GM12873 (cell line): ENCODE results near the gene DIP2C.

Experiments used
- TF ChIP-seq, protein P1 (sequence below): IDR thresholded peaks from 2 replicates; pipeline ENCODE4 v1.5.1; 2012; ENCODE audit warnings: low read depth, mild to moderate bottlenecking, moderate library complexity, low read length, control low read depth; ENCODE audit not compliant: insufficient read depth; ENCODE audit errors: missing control alignments

Gene DIP2C

DNA sequence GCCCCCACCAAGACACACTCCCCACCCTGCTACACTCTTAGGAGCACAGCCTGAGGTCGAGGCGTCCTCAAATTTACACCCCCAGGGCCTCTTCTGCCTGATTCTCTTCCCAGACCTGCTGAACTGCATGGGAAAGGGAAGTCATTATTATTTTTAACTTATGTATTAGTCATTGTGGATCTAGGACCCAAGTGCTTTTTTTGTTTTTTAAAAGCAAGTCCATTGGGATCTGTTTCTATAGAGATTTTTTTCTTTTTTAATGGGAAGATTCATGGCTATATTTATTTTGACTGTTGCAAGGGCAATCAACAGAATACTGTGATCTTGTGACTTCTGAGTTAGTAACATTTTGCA, 350.5 kb downstream of the DIP2C start:
- TF ChIP-seq, protein P1, sequence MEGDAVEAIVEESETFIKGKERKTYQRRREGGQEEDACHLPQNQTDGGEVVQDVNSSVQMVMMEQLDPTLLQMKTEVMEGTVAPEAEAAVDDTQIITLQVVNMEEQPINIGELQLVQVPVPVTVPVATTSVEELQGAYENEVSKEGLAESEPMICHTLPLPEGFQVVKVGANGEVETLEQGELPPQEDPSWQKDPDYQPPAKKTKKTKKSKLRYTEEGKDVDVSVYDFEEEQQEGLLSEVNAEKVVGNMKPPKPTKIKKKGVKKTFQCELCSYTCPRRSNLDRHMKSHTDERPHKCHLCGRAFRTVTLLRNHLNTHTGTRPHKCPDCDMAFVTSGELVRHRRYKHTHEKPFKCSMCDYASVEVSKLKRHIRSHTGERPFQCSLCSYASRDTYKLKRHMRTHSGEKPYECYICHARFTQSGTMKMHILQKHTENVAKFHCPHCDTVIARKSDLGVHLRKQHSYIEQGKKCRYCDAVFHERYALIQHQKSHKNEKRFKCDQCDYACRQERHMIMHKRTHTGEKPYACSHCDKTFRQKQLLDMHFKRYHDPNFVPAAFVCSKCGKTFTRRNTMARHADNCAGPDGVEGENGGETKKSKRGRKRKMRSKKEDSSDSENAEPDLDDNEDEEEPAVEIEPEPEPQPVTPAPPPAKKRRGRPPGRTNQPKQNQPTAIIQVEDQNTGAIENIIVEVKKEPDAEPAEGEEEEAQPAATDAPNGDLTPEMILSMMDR = no peak

- TF ChIP-seq, protein P1 = no peak
These were observed 351.1 kb downstream of the DIP2C start for GRCh38 chr10:338171-339037.

DNA sequence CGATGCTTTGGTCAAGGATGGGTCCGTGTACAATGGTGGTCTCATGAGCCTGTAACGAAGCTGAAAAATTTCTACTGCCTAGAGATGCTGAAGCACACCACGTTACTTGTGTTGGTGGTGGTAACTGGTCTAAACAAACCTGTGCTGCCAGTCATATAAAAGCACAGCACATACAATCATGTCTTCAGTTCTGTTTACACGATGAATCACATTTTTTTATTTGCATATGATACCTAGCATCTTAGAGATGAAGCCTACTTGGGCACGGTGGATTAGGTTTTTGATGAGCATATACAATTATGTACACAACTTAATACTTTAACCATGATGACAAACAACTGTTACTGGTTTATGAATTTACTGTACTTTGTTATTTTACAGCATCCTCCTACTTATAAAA, 353.2 kb downstream of the DIP2C start:
- TF ChIP-seq, protein P1 = no peak

GRCh38 chr10:335151-335800, 354.2 kb downstream of the DIP2C start:
- TF ChIP-seq, protein P1 = no peak

- TF ChIP-seq, protein P1 = no peak
These were observed 358.3 kb downstream of the DIP2C start for GRCh38 chr10:331186-331585.

GRCh38 chr10:329361-330099, 359.9 kb downstream of the DIP2C start:
- TF ChIP-seq, protein P1 = no peak
